ENCODE data around the gene C6orf58.

DNA sequence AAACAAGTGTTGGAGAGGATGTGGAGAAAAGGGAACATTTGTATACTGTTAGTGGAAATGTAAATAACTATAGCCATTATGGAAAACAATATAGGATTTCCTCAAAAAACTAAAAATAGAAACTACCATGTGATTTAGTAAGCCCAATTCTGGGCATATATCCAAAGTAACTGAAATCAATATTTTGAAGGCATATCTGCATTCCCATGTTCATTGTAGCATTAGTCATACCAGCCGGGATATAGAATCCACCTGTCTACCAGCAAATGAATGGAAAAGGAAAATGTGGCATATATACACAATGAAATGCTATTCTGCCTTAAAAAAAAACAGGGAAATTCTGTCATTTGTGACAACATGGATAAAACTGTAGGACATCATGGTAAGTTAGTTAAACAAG lies 15.3 kb upstream of the C6orf58 start:
- TF ChIP-seq, protein P1, sequence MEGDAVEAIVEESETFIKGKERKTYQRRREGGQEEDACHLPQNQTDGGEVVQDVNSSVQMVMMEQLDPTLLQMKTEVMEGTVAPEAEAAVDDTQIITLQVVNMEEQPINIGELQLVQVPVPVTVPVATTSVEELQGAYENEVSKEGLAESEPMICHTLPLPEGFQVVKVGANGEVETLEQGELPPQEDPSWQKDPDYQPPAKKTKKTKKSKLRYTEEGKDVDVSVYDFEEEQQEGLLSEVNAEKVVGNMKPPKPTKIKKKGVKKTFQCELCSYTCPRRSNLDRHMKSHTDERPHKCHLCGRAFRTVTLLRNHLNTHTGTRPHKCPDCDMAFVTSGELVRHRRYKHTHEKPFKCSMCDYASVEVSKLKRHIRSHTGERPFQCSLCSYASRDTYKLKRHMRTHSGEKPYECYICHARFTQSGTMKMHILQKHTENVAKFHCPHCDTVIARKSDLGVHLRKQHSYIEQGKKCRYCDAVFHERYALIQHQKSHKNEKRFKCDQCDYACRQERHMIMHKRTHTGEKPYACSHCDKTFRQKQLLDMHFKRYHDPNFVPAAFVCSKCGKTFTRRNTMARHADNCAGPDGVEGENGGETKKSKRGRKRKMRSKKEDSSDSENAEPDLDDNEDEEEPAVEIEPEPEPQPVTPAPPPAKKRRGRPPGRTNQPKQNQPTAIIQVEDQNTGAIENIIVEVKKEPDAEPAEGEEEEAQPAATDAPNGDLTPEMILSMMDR (IDR thresholded peaks at IDR 0.05 in 4 of 5, conservative IDR thresholded peaks at IDR 0.05 in 1 of 5) = no peak
- TF ChIP-seq POLR2A (IDR thresholded peaks at IDR 0.05) = no peak
